Subcutaneous preadipocyte (primary cell): ENCODE measurements around the gene FCRL1. TPM values are rescaled to one million over a fixed set of nuclear protein-coding genes. Genes with fewer than 3 reads are reported as not detected.

Experiments
- small RNA-seq: library from RNA; depleted of rRNA; stranded (forward); fragments of <200 nt; gene quantifications from one replicate; pipeline ENCODE3, GENCODE V24; 2012
- total RNA-seq: library from RNA; depleted of rRNA; stranded (reverse); fragments of >200 nt; gene quantifications from 2 replicates; pipeline ENCODE4 v1.2.3, GENCODE V29; 2012

FCRL1 gene
- not detected in 2 replicates for total RNA-seq

GRCh38 chr1:157819896-157820295 is at the start of gene FCRL1:
Gene FCRL1 (minus strand): TSS chr1:157820120. CDS start chr1:157820037, 83 bp downstream.

GRCh38 chr1:157841708-157842107 is 21.8 kb upstream of the FCRL1 start, which contains the start of gene CD5L:
Gene CD5L (minus strand): TSS chr1:157841808. CDS start chr1:157841701, 107 bp downstream.

GRCh38 chr1:157776971-157777391 is 42.9 kb downstream of the FCRL1 start, which contains the start of gene FCRL2:
Gene FCRL2 (minus strand): TSS chr1:157777132. CDS start chr1:157777073, 59 bp downstream.

Small RNAs within 50 kb of the gene (small RNA-seq; reads per million reads assigned to genes)
- gene MRPS21P2: not detected

Other genes with a start within 250 kb of the FCRL1 start
- gene FCRL4, start 222.0 kb downstream of the FCRL1 start, total RNA-seq: not detected in 2 replicates
- not detected in 2 replicates for gene FCRL3, start 119.4 kb downstream of the FCRL1 start, total RNA-seq
- not detected in 2 replicates for gene FCRL2, start 43.0 kb downstream of the FCRL1 start, total RNA-seq
- gene CD5L, start 21.7 kb upstream of the FCRL1 start, total RNA-seq: not detected in 2 replicates
- gene KIRREL1, start 173.5 kb upstream of the FCRL1 start, total RNA-seq: 85.2 and 107 TPM in 2 replicates